Measurements from ENCODE around the gene KIF13A.

Gene KIF13A

GRCh38 chr6:17721671-17722070, 265.8 kb downstream of the KIF13A start:
- DNase-seq (ENCODE audit: low spot score), result no peak

- no peak for DNase-seq (ENCODE audit: low spot score)
Measured at GRCh38 chr6:17719323-17720041, 268.0 kb downstream of the KIF13A start.

GRCh38 chr6:17716221-17716620, 271.2 kb downstream of the KIF13A start:
- DNase-seq (ENCODE audit: low spot score), result no peak

- DNase-seq (ENCODE audit: low spot score), result peak; percentile 92
Measured at GRCh38 chr6:17714879-17715851, 272.3 kb downstream of the KIF13A start.

GRCh38 chr6:17714177-17714576, 273.3 kb downstream of the KIF13A start:
- DNase-seq (ENCODE audit: low spot score), result no peak

GRCh38 chr6:17712576-17712975, 274.9 kb downstream of the KIF13A start:
- no peak for DNase-seq (ENCODE audit: low spot score)

- DNase-seq (ENCODE audit: low spot score), result peak; percentile 51
Measured at GRCh38 chr6:17710331-17710730, 277.1 kb downstream of the KIF13A start.

GRCh38 chr6:17709476-17709875, 278.0 kb downstream of the KIF13A start:
- no peak for DNase-seq (ENCODE audit: low spot score)

Measured in AG08395 (cell line).